HG03469 (cell line): ENCODE data around the gene PHC2.

Source experiments
- ATAC-seq: cut with Tn5 transposase; IDR thresholded peaks from one replicate; pipeline ENCODE4 v1.9.1; 2021; ENCODE audit warnings: mild to moderate bottlenecking, moderate library complexity, moderate number of reproducible peaks; ENCODE audit not compliant: unreplicated experiment

Gene PHC2

DNA sequence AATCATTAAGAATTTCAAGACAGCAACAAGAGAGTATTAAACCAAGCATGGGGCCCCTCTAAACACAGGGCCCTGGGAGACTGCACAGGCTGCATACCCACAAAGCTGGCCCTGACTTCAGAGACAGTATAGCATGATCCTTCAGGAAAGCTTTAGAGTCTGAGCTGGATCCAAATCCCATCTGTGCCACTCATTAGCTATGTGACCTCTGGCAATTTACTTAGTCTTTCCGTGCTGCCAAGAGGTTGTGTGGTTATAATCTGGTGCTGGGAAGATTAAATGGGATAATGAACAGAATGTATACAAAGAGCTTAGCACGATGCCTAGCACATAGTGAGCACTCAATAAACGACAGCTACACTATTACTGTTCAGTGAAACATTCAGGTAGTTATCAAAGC, 4.0 kb downstream of the PHC2 start:
- no peak for ATAC-seq

- no peak for ATAC-seq
Measured at GRCh38 chr1:33425900-33426299, 5.0 kb downstream of the PHC2 start.

DNA sequence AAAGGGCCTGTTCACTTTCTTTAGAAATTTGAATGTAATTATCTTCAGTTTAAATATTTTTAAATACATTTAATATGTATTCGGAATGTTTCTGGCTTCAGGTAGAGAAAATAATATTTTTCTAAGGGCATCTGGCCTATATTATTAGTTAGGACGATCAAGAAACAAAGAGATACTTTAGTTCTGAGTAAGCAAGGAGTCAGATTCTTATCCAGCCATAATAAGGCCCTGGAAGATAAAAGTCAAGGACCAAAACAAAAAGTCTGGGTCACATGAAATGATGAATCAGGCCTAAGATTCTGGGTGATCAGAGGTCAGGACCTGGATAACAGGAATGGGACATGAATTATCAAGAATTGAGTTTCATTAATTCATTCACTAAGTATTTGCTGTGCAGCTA, 6.3 kb downstream of the PHC2 start:
- no peak for ATAC-seq

- no peak for ATAC-seq
Measured at GRCh38 chr1:33424205-33424604, 6.7 kb downstream of the PHC2 start.

DNA sequence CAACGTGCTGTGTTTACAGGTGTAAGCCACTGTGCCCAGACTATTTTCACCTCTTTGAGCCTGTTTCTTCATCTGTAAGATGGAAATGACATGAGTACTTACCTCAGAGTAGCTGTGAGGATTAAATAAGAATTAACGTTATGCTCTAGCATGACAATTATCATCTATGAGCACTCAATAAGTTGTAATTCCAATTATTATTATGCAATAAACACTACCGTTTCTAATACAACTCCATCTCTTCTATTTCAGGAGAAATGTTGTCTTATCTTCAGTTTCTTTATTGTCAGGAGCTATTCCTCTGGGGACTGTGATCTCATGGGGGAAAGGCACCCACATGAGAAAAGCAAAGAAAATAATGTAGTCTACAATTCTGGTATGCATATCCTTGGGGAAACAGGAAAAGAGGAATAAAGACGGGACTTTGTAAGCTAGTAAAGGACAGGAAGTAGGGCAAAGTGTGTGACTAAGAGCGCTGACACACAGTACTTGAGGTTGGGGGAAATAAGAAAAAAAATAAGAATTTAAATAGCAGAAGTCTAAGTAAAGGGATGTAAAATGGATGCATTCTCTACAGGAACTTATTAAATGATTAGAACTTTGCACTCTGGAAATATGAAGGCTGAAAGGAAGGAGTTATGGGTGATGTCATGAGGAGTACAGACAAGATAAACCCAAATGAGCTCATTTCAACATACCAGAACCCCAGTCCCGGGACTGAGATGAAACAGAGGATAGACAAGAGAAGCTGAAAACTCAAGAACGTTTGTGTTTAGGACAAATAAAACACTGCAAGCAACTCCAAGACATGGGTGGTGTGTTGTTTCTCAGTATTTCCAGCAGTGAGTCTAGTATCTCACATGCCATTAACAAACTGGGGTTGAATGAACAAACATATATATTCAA, 9.8 kb downstream of the PHC2 start:
- ATAC-seq, result no peak

DNA sequence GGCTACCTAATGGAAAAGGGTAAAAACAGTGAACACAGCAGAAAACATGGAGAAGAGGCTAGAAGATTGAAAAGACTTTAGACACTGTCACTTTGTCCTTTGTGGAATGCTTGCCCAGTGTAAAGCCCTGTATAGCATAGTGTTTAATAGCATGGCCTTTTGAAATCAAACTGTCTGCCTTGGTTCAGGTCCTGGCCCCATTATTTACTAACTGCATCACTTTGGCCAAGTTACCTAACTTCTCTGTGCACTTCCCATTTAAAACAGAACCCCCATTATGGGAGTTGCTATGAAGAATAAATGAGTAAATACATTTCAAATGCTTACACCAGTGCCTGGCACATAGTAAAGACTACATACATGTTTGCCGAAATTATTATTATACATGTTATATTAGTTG, 12.1 kb downstream of the PHC2 start:
- no peak for ATAC-seq

DNA sequence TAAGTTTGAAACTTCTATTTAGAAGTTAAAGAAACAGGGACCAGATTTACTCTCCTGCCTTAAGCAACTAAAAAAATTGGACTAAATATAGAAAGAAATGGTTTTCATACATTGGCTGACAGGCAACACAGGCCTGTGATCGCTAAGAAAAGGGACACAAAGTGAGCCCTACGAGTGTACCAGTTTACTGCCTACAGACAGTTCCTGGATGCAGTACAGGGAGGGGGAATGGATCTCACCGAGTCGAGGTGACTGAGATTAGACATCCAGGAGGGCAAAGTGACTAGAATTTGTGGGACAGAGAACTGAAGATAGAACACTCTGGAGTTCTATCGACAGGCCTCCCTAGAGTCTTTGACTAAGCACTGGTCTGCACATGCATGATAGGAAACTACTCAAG, 16.0 kb downstream of the PHC2 start:
- no peak for ATAC-seq

DNA sequence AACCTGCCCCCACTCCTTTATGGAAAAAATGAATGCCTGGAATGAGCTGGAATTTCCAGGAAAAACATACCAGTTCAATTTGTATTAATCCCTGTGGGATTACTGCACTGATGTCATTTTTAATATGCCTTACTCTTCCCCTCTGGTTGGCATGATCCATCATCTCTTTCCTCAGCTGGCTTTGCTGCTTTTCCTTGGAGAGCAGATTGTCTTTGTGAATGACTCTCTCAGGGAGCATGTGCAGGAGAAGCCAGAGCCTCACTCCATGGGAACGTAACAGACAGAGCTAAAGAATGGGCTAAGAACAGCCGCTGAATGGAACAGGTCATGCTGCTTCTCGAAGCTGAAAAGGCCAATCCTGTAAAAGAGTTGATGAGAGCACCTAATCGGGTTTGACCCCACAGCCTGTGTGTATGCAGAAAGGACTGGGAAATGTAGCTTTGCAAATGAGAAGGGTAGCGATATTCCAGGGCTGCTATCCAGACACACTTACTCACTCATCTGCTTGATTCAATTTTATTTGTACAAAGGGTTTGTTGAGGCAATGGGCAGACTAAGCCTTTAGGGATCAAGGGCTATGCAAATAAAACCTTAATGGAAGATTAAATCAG, 20.7 kb downstream of the PHC2 start:
- ATAC-seq, result no peak

DNA sequence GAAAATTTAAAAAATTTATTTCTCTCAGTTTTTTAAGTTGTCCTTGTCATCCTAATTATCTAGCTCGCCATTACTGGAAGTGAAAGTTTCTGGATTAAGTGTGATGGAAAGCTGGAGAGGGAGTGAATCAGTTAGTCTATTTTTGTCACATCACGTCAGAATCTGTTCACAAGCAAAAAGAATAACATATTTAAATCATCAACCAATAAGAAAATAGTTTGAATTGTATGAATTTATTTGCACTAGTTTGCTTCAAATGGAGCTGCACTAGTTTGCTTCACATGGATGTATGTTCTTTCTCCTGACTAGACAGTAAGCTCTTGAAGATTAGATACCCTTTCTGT, 22.8 kb downstream of the PHC2 start:
- ATAC-seq, result no peak

GRCh38 chr1:33407352-33408092, 23.4 kb downstream of the PHC2 start:
- no peak for ATAC-seq

DNA sequence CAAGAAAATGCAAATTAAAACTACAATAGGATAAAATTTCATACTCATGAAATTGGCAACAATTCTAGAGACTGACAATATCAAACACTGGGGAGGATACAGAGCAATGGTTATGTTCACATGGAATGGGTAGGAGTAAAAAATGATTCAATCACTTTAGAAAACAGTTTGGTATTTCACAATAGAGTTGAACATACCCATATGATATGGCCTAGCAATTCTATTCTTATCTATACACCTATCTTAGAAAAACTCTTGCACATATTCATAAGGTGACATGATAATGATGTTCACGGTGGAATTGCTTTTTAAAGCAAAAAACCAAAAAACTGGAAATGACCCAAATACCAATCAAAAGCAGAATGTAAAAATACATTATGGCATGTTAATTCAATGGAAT, 28.7 kb downstream of the PHC2 start:
- no peak for ATAC-seq

DNA sequence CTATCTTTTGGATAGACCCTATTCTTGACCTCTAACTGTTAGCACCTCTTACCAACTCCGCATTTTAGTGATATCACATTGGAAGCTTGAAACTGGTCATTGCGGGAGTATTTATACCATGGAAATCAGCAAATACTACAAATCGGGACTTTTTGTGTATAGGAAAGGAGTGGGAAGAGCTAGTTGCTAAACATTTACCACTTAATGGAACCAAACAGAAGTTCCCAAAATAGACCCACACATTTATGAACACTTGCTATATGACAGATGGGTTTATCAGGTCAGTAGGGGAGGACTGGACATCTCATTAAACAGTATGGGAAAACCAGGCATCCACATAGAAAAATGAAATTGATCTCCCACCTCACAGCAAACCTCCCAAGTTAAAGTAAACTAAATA, 29.4 kb downstream of the PHC2 start:
- no peak for ATAC-seq

- ATAC-seq, result no peak
Measured at GRCh38 chr1:33400153-33400911, 30.6 kb downstream of the PHC2 start.

GRCh38 chr1:33399375-33399774, 31.5 kb downstream of the PHC2 start:
- no peak for ATAC-seq

- ATAC-seq, result no peak
Measured at GRCh38 chr1:33397994-33398393, 32.9 kb downstream of the PHC2 start.

- no peak for ATAC-seq
Measured at GRCh38 chr1:33397125-33397506, 33.8 kb downstream of the PHC2 start.

- ATAC-seq, result no peak
Measured at GRCh38 chr1:33396188-33397124, 34.4 kb downstream of the PHC2 start.

DNA sequence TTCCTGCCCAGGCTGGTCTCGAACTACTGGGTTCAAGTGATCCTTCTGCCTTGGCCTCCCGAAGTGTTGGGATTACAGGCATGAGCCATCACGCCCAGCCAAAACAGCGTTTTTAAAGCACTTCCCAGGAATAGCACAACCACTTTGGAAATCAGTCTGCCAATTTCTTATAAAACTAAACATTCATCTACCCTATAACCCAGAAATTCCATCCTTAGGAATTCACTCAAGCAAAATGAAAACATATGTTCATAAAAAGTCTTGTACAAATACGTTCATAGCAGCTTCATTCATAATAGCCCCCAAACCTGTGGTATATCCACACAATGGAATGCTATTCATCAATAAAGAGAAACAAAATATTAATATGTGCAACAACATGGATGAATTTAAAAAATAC, 36.1 kb downstream of the PHC2 start:
- ATAC-seq, result no peak

DNA sequence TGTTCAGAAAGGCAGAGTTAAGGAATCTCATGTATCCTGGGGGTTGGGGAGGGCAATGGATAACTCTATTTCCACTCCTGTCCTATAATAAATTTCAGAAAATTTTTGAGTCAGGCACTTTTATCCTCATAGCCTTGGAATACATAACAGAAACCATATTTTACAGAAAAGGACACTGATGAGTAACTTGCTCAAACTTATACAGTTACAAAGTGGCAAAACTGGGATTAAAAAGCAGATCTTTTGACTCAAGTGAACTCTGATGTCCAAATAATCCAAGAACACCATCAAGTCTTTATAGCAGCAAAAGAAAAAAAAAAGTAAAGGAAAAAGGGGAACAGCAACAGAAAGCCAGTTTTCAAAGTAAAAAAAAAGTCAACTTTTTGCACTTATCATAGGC, 36.9 kb downstream of the PHC2 start:
- ATAC-seq, result no peak

DNA sequence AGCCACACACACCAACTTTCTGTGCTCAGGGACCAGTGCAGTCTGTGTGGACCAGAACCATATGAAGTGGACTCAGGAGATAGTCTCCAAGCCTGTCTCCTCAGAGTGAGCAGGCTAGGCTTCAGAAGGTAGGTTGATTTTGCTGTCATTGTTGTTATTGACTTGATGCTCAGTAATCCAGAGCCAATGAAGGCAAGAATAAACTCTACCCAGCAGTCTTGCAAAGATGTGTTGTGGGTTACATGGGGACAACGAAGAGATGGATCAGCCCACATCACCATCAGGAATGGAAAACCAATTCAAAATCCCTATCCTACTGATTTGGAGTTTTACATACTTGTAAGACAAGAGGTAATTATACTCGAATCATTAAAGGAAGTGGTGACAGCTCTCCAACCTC, 37.4 kb downstream of the PHC2 start:
- ATAC-seq, result no peak
